ENCODE results near the gene STAT1. TPM values are rescaled to one million over a fixed set of nuclear protein-coding genes. Genes with fewer than 3 reads are reported as not detected.

Gene STAT1
- total RNA-seq, 1 donor from 2014 or later, result 61.7 TPM

GRCh38 chr2:191018643-191019119 is 4.7 kb upstream of the STAT1 start:
- no peaks in the 10 kb centered on the region for H3K9me3 ChIP-seq (ENCODE audit: low read depth)
- no peaks in the 10 kb centered on the region for H3F3A ChIP-seq (ENCODE audit: low read depth)
- no peaks in the 10 kb centered on the region for H3K9me3 Mint-ChIP-seq
- H3K4me3 ChIP-seq, result no peak overlapping the region
- no peak overlapping the region for H3K4me2 ChIP-seq
- H3K36me3 ChIP-seq, result no peaks in the 10 kb centered on the region
- H3K27me3 ChIP-seq, result peaks cover 60% of the 10 kb centered on the region
- H3K4me1 Mint-ChIP-seq, result no peaks in the 10 kb centered on the region
- TF ChIP-seq EZH2phosphoT487 (IDR thresholded peaks at IDR 0.05), result no peak
- TF ChIP-seq, protein P1, sequence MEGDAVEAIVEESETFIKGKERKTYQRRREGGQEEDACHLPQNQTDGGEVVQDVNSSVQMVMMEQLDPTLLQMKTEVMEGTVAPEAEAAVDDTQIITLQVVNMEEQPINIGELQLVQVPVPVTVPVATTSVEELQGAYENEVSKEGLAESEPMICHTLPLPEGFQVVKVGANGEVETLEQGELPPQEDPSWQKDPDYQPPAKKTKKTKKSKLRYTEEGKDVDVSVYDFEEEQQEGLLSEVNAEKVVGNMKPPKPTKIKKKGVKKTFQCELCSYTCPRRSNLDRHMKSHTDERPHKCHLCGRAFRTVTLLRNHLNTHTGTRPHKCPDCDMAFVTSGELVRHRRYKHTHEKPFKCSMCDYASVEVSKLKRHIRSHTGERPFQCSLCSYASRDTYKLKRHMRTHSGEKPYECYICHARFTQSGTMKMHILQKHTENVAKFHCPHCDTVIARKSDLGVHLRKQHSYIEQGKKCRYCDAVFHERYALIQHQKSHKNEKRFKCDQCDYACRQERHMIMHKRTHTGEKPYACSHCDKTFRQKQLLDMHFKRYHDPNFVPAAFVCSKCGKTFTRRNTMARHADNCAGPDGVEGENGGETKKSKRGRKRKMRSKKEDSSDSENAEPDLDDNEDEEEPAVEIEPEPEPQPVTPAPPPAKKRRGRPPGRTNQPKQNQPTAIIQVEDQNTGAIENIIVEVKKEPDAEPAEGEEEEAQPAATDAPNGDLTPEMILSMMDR (IDR thresholded peaks at IDR 0.05), result no peak
- H3K9ac ChIP-seq, result no peak overlapping the region
- no peaks in the 10 kb centered on the region for H3K36me3 Mint-ChIP-seq
- no peak overlapping the region for H2AFZ ChIP-seq (replicated peaks)
- H3K79me2 ChIP-seq (ENCODE audit: low read depth), result no peaks in the 10 kb centered on the region
- no peaks in the 10 kb centered on the region for H3K27me3 Mint-ChIP-seq (ENCODE audit: insufficient read depth, low read depth)
- H3K4me1 ChIP-seq, result no peaks in the 10 kb centered on the region
- H3K27ac ChIP-seq, result no peak overlapping the region
- no peak overlapping the region for H3K27ac Mint-ChIP-seq
- no peak overlapping the region for H3K4me3 Mint-ChIP-seq
- H4K20me1 ChIP-seq (ENCODE audit: low read depth), result no peaks in the 10 kb centered on the region
- no peak for DNase-seq (ENCODE audit: low spot score)

GRCh38 chr2:191018048-191018447 is 4.1 kb upstream of the STAT1 start:
- peaks cover 6% of the 10 kb centered on the region for H3K79me2 ChIP-seq (ENCODE audit: low read depth)
- no peak for DNase-seq (ENCODE audit: low spot score)
- H3K4me1 ChIP-seq, result peaks cover 4% of the 10 kb centered on the region
- no peak overlapping the region for H3K27ac Mint-ChIP-seq
- H3K27ac ChIP-seq, result no peak overlapping the region
- no peaks in the 10 kb centered on the region for H3K27me3 Mint-ChIP-seq (ENCODE audit: insufficient read depth, low read depth)
- H4K20me1 ChIP-seq (ENCODE audit: low read depth), result no peaks in the 10 kb centered on the region
- no peak overlapping the region for H3K4me2 ChIP-seq
- no peak for TF ChIP-seq EZH2phosphoT487 (IDR thresholded peaks at IDR 0.05)
- TF ChIP-seq, protein P1 (IDR thresholded peaks at IDR 0.05), result no peak
- no peak for TF ChIP-seq EZH2 (IDR thresholded peaks at IDR 0.05)
- no peaks in the 10 kb centered on the region for H3K9me3 ChIP-seq (ENCODE audit: low read depth)
- no peak overlapping the region for H3K9ac ChIP-seq
- no peaks in the 10 kb centered on the region for H3K9me3 Mint-ChIP-seq
- H3K4me3 Mint-ChIP-seq, result no peak overlapping the region
- no peaks in the 10 kb centered on the region for H3K4me1 Mint-ChIP-seq
- peaks cover 57% of the 10 kb centered on the region for H3K27me3 ChIP-seq
- no peak overlapping the region for H2AFZ ChIP-seq (replicated peaks)
- H3F3A ChIP-seq (ENCODE audit: low read depth), result no peaks in the 10 kb centered on the region
- no peaks in the 10 kb centered on the region for H3K36me3 Mint-ChIP-seq
- no peaks in the 10 kb centered on the region for H3K36me3 ChIP-seq
- H3K4me3 ChIP-seq, result no peak overlapping the region

DNA sequence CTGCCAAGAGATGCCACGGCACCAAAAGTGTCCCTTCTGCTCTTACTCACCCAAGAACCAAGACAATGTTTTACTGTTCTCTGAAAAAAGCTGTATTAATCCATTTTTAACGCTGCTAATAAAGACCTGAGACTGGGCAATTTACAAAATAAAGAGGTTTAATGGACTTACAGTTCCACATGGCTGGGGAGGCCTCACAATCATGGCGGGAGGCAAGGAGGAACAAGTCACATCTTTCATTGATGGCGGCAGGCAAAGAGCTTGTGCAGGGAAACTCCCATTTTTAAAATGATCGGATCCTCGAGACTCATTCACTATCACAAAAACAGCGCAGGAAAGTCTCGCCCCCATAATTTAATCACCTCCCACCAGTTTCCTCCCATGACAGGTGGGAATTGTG is 1.9 kb upstream of the STAT1 start:
- H2AFZ ChIP-seq (replicated peaks), result no peak overlapping the region
- H3F3A ChIP-seq (ENCODE audit: low read depth), result no peaks in the 10 kb centered on the region
- no peak for DNase-seq (ENCODE audit: low spot score)
- no peaks in the 10 kb centered on the region for H3K36me3 ChIP-seq
- no peak overlapping the region for H3K9ac ChIP-seq
- no peak overlapping the region for H3K27ac ChIP-seq
- Mint-ChIP-seq H3K27me3 (ENCODE audit: insufficient read depth, low read depth) (no peaks in the 10 kb centered on the region), H3K4me1 (no peaks in the 10 kb centered on the region), H3K27ac (no peak overlapping the region), H3K9me3 (no peaks in the 10 kb centered on the region), H3K4me3 (no peak overlapping the region), H3K36me3 (no peaks in the 10 kb centered on the region)
- H3K4me1 ChIP-seq, result peaks cover 7% of the 10 kb centered on the region
- H3K4me2 ChIP-seq, result no peak overlapping the region
- H3K27me3 ChIP-seq, result peaks cover 54% of the 10 kb centered on the region
- no peaks in the 10 kb centered on the region for H3K9me3 ChIP-seq (ENCODE audit: low read depth)
- H3K4me3 ChIP-seq, result no peak overlapping the region
- peaks cover 20% of the 10 kb centered on the region for H3K79me2 ChIP-seq (ENCODE audit: low read depth)
- TF ChIP-seq EZH2phosphoT487 (IDR thresholded peaks at IDR 0.05) (no peak), EZH2 (IDR thresholded peaks at IDR 0.05) (no peak)
- TF ChIP-seq, protein P1 (IDR thresholded peaks at IDR 0.05), result no peak
- no peaks in the 10 kb centered on the region for H4K20me1 ChIP-seq (ENCODE audit: low read depth)

All from neural progenitor cell (in vitro differentiated cells).